Uterus (tissue), 2 donors: ENCODE results near the gene C4A.
"Not testable (repeated sequence)": the region's sequence is repeated elsewhere in the genome, so short reads cannot be mapped to it uniquely, and the experiment has no call there.

Experiments
- POLR2A ChIP-seq, 2 donors: fragments of 450-650 bp; IDR thresholded peaks; one replicate each; pipeline ENCODE4 v1.6.1; 2016; ENCODE audit warnings: antibody characterized with exemption in 2 of 2, mild to moderate bottlenecking in 1 of 2, moderate library complexity in 1 of 2
- TF ChIP-seq, protein P1 (sequence below), 4 experiments: fragments of 200-600 bp in 2 of 4; fragments of 450-650 bp in 2 of 4; sonication (generic) in 2 of 4; IDR thresholded peaks; one replicate each; pipeline ENCODE4 v1.5.1; 2016 to 2019; ENCODE audit warnings: antibody characterized with exemption in 4 of 4, mild to moderate bottlenecking in 2 of 4, moderate library complexity in 1 of 4

DNA sequence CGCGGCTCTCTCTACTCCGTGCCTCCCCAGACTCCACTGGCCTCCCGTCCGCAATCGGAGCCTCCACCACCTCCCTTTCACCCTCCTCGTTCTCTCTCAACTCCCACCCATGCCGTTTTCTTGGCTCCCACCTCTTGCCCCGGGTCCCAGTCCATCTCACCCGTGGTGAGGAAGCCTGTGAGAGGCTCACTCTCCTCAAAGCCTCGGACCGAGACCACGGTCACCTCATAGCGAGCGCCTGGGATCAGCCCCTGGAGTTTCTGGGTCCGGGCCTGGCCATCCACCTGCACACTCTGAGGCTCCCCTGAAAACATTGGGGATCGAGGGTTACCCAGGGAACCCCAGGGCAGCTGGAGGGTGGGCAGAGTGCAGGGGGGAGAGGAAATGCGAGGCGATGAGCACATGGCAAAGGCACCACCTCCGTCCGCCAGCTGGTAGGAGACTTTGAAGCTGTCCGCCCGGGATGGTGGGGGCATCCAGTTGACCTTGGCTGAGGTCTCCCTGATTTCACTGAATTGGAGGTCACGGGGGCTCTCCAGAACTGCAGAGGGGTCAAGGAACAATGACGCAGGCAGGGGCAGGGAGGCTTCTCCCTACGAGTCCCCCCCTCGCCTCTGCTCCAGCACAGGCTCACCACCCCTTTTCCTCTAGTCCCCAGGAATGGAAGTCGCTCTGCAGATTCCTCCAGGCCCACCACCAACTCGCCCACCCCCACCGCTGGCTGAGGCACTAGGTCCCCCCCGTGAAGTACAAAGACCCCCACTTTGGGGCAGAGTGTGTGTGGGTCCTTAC, 61.9 kb downstream of the C4A start:
- TF ChIP-seq, protein P1, sequence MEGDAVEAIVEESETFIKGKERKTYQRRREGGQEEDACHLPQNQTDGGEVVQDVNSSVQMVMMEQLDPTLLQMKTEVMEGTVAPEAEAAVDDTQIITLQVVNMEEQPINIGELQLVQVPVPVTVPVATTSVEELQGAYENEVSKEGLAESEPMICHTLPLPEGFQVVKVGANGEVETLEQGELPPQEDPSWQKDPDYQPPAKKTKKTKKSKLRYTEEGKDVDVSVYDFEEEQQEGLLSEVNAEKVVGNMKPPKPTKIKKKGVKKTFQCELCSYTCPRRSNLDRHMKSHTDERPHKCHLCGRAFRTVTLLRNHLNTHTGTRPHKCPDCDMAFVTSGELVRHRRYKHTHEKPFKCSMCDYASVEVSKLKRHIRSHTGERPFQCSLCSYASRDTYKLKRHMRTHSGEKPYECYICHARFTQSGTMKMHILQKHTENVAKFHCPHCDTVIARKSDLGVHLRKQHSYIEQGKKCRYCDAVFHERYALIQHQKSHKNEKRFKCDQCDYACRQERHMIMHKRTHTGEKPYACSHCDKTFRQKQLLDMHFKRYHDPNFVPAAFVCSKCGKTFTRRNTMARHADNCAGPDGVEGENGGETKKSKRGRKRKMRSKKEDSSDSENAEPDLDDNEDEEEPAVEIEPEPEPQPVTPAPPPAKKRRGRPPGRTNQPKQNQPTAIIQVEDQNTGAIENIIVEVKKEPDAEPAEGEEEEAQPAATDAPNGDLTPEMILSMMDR (IDR thresholded peaks at IDR 0.05), result not testable (repeated sequence)
- not testable (repeated sequence) for TF ChIP-seq POLR2A (IDR thresholded peaks at IDR 0.05)
